ENCODE results near the gene HEPN1. TPM values are rescaled to one million over a fixed set of nuclear protein-coding genes. Genes with fewer than 3 reads are reported as not detected.

The HEPN1 gene
- total and polyA plus RNA-seq, 3 donors from 2014 or later: not detected

- Histone ChIP-seq H3K36me3 (ENCODE audit: low read depth, missing control alignments) (no peaks in the 10 kb centered on the region), H3K9me3 (no peaks in the 10 kb centered on the region), H3K27me3 (no peaks in the 10 kb centered on the region), H3K4me3 (no peak overlapping the region), H3K27ac (peak overlapping the region in 1 of 2 donors; percentile 76), H3K4me1 (peaks cover 22% of the 10 kb centered on the region)
- TF ChIP-seq POLR2A (IDR thresholded peaks at IDR 0.05) (no peak), CTCF (IDR thresholded peaks at IDR 0.05) (no peak)
- intact Hi-C loops (cut with DNase I; ENCODE audit: low total_unique reads): no loop called here
- WGBS, 2 donors: 61 to 70% methylated on average over 8 to 9 of the region's 9 CpGs
- no peak for DNase-seq
These were observed 28.2 kb upstream of the HEPN1 start for GRCh38 chr11:124890683-124891372.

GRCh38 chr11:124891373-124891861 lies 27.6 kb upstream of the HEPN1 start:
- TF ChIP-seq CTCF (IDR thresholded peaks at IDR 0.05): no peak
- no peak for TF ChIP-seq POLR2A (IDR thresholded peaks at IDR 0.05)
- WGBS, 2 donors: 31 to 40% methylated on average over 5 to 12 of the region's 12 CpGs
- H3K4me3 ChIP-seq: no peak overlapping the region
- intact Hi-C loops (cut with DNase I; ENCODE audit: low total_unique reads): no loop called here
- H3K36me3 ChIP-seq (ENCODE audit: low read depth, missing control alignments): no peaks in the 10 kb centered on the region
- no peaks in the 10 kb centered on the region for H3K9me3 ChIP-seq
- peak overlapping the region in 1 of 2 donors; percentile 76 for H3K27ac ChIP-seq
- H3K4me1 ChIP-seq: peaks cover 22% of the 10 kb centered on the region
- no peak for DNase-seq
- no peaks in the 10 kb centered on the region for H3K27me3 ChIP-seq

- no peaks in the 10 kb centered on the region for H3K36me3 ChIP-seq (ENCODE audit: low read depth, missing control alignments)
- H3K4me3 ChIP-seq: no peak overlapping the region
- WGBS, 2 donors: 83 to 84% methylated on average over 2 of the region's 2 CpGs
- H3K27me3 ChIP-seq: no peaks in the 10 kb centered on the region
- intact Hi-C loops (cut with DNase I; ENCODE audit: low total_unique reads): no loop called here
- H3K27ac ChIP-seq: peak overlapping the region in 1 of 2 donors; percentile 76
- H3K9me3 ChIP-seq: no peaks in the 10 kb centered on the region
- DNase-seq: no peak
- TF ChIP-seq POLR2A (IDR thresholded peaks at IDR 0.05): no peak
- TF ChIP-seq CTCF (IDR thresholded peaks at IDR 0.05): no peak
- peaks cover 26% of the 10 kb centered on the region for H3K4me1 ChIP-seq
These were observed 26.9 kb upstream of the HEPN1 start for GRCh38 chr11:124892146-124892545.

- TF ChIP-seq CTCF (IDR thresholded peaks at IDR 0.05): no peak
- TF ChIP-seq POLR2A (IDR thresholded peaks at IDR 0.05): no peak
- Histone ChIP-seq H3K4me3 (no peak overlapping the region), H3K9me3 (no peaks in the 10 kb centered on the region), H3K27me3 (no peaks in the 10 kb centered on the region), H3K36me3 (ENCODE audit: low read depth, missing control alignments) (no peaks in the 10 kb centered on the region), H3K4me1 (peaks cover 34% of the 10 kb centered on the region), H3K27ac (peak overlapping the region; percentile 39 to 76)
- 43 to 66% methylated on average over 9 of the region's 9 CpGs for WGBS, 2 donors
- intact Hi-C loops (cut with DNase I; ENCODE audit: low total_unique reads): no loop called here
- peak; percentile 48 for DNase-seq
These were observed 26.1 kb upstream of the HEPN1 start for GRCh38 chr11:124892750-124893454.
